ENCODE results near the gene TUBB4B.

Gene TUBB4B

GRCh38 chr9:137293094-137293481 is 52.0 kb downstream of the TUBB4B start:
- H3K36me3 ChIP-seq (ENCODE audit: control insufficient read depth, insufficient read depth, low read length), result no peaks in the 10 kb centered on the region
- no peak overlapping the region for H3K27ac ChIP-seq (ENCODE audit: low read length)
- no peaks in the 10 kb centered on the region for H3K9me3 ChIP-seq (ENCODE audit: control insufficient read depth, insufficient read depth, low read length)
- no peak overlapping the region for H3K4me3 ChIP-seq (ENCODE audit: low read length)
- DNase-seq (ENCODE audit: low read depth, low spot score), result no peak
- no CpG with 5 or more reads among the region's 15 CpGs for WGBS (ENCODE audit: insufficient coverage, insufficient read length)
- peaks cover 12% of the 10 kb centered on the region for H3K4me1 ChIP-seq (ENCODE audit: control insufficient read depth, insufficient read depth, low read length)
- no peaks in the 10 kb centered on the region; the same call in 1 of the 2 replicates for H3K27me3 ChIP-seq (ENCODE audit: control insufficient read depth, insufficient read depth, low read length)
